Retinal pigment epithelial cell (primary cell): ENCODE measurements around the gene P3H3.
A peak's percentile ranks its signal among the peaks of the same experiment; 100 is the strongest.

Experiments
- DNase-seq: peaks from one replicate; pipeline ENCODE4 v3.0.0-alpha.2; 2010; ENCODE audit warnings: low read depth
- H3K4me3 ChIP-seq: 2 replicates; pipeline ENCODE4 v1.5.1; 2011; ENCODE audit warnings: mild to moderate bottlenecking, low read length, control low read depth, moderate library complexity
- CTCF ChIP-seq: conservative IDR thresholded peaks from 2 replicates; pipeline ENCODE4 v1.5.1; 2011; ENCODE audit warnings: low read depth, low read length, control low read depth, inconsistent platforms

The P3H3 gene

GRCh38 chr12:6846316-6846869 lies 18.2 kb downstream of the P3H3 start:
- H3K4me3 ChIP-seq: no peak overlapping the region
- no peak for TF ChIP-seq CTCF
- DNase-seq: no peak

GRCh38 chr12:6847676-6848075 lies 19.5 kb downstream of the P3H3 start:
- H3K4me3 ChIP-seq: no peak overlapping the region
- no peak for TF ChIP-seq CTCF
- no peak for DNase-seq

- TF ChIP-seq CTCF: no peak
- no peak for DNase-seq
- no peak overlapping the region for H3K4me3 ChIP-seq
Measured at GRCh38 chr12:6849427-6849826, 21.2 kb downstream of the P3H3 start.

- no peak for TF ChIP-seq CTCF
- peak overlapping the region; percentile 94 for H3K4me3 ChIP-seq
- DNase-seq: no peak
Measured at GRCh38 chr12:6849976-6850560, 21.9 kb downstream of the P3H3 start.

GRCh38 chr12:6850796-6851152 lies 22.6 kb downstream of the P3H3 start:
- TF ChIP-seq CTCF: no peak
- H3K4me3 ChIP-seq: peak overlapping the region; percentile 94
- DNase-seq: no peak

GRCh38 chr12:6851153-6851920 lies 23.1 kb downstream of the P3H3 start, which contains the start of gene CDCA3:
Gene CDCA3, minus strand, starts transcription at chr12:6851286. Its CDS starts 334 bp downstream, at chr12:6850952.
- no peak for TF ChIP-seq CTCF
- DNase-seq: peak; percentile 96

More at GRCh38 chr12:6851153-6851920, 23.1 kb downstream of the P3H3 start, which contains the start of gene CDCA3:
- H3K4me3 ChIP-seq: peak within 1 kb of the TSS; percentile 94
